LHCN-M2 (cell line): Measurements from ENCODE around the gene PLA2G4F. TPM values are rescaled to one million over a fixed set of nuclear protein-coding genes. Genes with fewer than 3 reads are reported as not detected.

Experiments
- DNase-seq: peaks from one replicate; pipeline ENCODE4 v3.0.0-alpha.2; 2012; ENCODE audit warnings: low read depth
- total RNA-seq: library from RNA; depleted of rRNA; stranded (reverse); fragments of >200 nt; gene quantifications from 2 replicates; pipeline ENCODE4 v1.2.3, GENCODE V29; 2014

PLA2G4F gene
- total RNA-seq, 1 experiment from 2014 or later = not detected

DNA sequence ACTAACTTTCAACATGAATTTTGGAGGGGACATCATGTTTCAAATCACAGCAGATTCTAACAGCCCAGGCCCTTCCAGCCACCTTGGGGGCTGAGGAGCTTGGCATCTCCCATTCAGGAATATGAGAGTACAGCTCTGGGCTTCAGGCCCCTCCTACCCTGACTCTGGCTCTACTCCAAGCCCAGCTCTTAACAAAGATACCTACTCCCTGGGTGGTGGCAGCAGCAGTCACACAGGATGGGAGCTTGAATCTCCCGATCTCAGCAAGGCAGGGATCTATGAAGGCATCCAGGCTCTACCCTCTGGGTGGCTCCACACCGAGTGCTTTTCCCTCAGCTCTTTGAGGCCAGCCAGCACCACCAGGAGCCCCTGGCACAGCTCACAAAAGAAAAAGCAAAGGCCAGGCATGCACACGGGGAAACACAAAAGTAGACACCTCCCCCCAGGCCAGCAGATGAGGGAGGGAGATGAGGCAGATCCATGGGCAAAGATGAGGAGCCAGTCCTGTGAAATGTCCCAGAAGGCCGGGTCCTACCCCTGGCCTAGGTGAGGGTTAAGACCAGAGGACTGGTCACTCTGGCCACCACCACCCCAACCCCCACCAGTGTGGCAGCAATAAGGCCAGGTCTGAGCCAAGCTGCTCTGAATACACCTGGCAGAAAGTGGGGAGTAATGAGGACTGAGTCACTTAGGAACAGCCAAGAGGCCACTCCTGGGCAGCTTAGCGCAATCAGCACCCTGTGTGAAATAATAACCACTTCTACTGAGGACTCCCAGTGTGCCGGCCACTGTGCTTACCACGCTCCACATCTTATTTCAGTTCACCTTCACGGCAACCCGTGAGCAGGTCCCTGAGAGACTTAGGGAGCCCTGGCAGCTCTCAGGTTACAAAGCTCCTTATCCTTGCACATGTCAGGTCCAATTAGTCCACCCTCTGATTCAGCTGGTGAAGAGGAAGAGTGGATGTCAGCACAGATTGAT, 24.3 kb downstream of the PLA2G4F start:
- no peak for DNase-seq

GRCh38 chr15:42131006-42131405, 25.4 kb downstream of the PLA2G4F start:
- no peak for DNase-seq

GRCh38 chr15:42130246-42130986, 26.0 kb downstream of the PLA2G4F start:
- DNase-seq = no peak

DNA sequence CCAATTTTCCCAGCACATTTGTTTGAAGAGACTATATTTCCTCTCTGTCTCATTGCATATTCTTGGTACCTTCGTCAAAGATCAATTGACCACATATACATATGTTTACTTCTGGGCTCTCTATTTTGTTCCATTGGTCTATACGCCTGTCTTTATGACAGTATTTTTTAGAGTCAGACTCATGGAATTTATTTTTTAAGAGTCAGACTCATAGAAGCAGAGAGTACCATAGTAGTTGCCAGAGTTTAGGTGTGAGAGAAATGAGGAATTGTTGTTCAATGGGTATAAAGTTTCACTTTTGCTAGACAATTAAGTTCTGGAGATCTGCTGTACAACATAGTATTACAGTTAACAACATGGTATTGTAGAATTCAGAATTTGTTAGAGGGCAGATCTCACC, 27.1 kb downstream of the PLA2G4F start:
- DNase-seq = no peak

- no peak for DNase-seq
These were observed 28.0 kb downstream of the PLA2G4F start for GRCh38 chr15:42128476-42128875.

- DNase-seq = no peak
These were observed 32.9 kb downstream of the PLA2G4F start for GRCh38 chr15:42123546-42123945.

- no peak for DNase-seq
These were observed 34.8 kb downstream of the PLA2G4F start for GRCh38 chr15:42121682-42122081.

DNA sequence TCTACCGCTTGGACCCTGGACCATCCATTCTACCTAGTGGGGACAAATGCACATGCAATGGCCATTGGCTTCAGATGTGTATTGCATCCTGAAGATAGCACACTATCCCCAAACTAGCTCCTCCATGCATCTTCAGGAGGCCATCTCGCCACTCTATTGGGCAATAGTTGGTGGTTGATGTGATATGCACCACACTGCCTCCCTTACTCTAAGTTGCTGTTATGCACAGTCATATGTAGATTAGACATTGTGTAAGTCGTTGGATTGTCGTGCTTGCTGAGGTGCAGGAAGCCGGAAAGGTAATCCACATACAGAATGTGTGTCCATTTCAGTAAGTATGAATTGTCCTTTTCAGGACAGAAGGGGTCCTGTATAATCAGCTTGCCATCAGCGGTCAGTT, 35.4 kb downstream of the PLA2G4F start:
- DNase-seq = no peak

DNA sequence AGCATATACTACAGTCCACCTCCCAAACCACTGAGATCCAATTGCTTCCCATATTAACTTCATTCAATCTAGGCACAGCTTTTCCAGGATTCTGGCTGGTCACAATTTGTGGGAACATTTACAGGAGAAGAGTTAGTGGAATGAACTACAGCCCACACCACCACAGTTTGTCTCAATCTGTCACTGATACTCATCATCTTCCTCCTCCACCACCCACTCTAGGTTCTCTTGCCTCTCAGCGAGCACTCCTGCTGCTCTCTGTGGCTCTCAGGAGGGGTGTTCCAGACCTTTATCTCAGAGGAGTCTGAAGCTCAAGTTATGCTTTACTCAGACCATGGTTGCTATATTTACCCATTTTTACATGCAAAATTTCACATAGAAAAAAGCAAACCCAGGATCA, 36.2 kb downstream of the PLA2G4F start:
- no peak for DNase-seq

DNA sequence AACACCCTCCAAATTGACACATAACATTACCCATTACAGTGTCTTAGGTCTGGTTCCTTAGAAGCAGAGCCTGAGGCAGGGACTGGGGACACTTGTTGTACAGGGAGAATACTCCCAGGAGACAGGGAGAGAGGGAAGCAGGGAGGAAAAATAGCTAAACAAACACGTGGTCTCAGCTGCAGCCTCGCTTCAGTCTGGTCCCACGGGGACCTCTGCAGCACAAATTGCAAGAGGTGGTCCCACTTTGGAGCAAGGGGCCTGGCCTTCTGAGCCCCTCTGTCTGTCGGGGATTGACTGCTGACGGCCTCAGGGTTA, 37.0 kb downstream of the PLA2G4F start:
- DNase-seq = no peak

- DNase-seq = peak; percentile 12
These were observed 37.6 kb downstream of the PLA2G4F start for GRCh38 chr15:42118650-42119445.

- DNase-seq = no peak
These were observed 44.5 kb downstream of the PLA2G4F start for GRCh38 chr15:42111924-42112323.

GRCh38 chr15:42110367-42110766, 46.1 kb downstream of the PLA2G4F start:
- DNase-seq = no peak

DNA sequence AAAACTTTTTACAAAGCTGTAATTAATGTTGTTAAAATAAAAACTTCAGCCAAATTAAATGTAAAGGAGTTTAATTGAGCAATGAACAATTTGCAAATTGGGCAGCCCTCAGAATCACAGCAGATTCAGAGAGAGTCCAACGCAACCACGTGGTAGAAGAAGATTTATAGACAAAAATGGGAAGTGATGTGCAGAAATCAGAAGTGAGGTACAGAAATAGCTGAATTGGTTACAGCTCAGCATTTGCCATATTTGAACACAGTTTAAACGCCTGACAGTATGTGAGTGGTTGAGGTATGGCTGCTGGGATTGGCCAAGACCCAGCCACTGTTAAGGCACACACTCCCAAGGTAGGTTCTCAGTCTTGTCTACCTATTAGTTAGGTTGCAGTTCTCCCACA, 47.6 kb downstream of the PLA2G4F start:
- no peak for DNase-seq

GRCh38 chr15:42108189-42108588, 48.2 kb downstream of the PLA2G4F start:
- peak; percentile 39 for DNase-seq

DNA sequence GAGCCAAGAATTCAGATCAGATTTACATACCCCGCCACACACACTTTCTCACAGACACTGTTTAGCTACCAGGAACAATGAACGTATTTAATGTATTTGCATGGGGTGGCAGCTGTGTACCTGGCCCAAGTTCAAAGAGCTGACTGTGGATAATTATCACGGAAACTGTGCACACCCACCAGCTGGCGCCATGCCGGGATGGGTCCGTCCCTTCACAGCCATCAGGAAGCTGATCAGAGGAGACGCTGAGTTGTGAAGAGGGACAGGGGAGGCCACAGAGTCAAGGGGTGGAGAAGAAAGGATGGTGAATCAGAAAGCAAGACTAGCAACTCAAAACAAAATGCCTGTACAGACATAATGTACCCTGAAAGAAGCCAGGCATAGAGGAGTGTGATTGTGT, 49.0 kb downstream of the PLA2G4F start:
- DNase-seq = peak; percentile 19

DNA sequence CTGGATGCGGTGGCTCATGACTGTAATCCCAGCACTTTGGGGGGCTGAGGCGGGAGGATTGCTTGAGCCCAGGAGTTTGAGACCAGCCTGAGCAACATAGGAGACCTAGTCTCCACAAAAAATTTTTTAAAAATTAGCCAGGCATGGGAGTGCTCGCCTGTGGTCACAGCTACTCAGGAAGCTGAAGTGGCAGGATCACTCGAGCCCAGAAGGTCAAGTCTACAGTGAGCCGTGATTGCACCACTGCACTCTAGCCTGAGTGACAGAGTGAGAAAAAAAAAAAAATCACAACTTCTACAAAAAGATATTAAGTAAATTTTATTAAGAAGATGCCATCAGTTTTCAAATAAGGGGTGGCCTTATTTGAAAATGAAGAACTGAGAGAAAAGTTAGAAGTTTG, 50.1 kb downstream of the PLA2G4F start:
- no peak for DNase-seq

DNA sequence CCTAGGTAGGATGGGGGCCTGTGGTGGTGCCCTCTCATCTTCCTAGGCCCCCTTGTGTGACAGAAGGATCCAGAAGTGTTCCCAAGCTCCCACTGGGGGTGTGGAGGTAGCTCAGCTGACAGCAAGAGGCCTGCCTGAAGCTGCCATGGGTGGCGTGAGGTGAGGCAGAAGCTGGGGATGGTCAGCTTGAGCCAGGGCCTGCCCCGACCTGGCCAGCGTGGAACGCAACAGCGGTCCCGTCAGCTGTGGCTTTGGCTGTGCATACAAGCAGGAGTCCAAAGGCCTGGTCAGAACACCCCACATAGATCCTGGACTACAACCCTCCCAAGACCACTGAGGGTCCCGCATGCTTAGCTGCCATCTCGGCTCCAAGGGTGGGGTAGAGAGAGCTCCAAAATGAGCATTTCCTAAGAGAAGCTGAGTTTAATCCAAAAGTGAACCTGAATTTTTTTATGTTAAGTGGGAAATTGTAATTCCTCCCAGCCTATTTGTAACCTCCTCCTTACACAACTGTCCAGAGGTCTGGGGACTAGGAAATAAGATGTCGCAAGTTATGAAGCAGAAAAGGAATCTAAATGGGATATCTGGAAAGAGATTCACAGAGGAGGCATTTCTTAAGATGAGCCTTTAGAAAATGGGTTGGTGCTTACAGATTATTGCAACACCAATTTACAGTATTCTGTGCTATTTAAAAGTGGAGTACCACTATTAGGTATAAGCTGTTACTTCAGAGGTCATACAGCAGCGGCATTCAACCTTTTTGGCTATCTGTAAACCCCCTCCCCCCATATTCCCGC, 52.1 kb downstream of the PLA2G4F start:
- peak; percentile 11 for DNase-seq

DNA sequence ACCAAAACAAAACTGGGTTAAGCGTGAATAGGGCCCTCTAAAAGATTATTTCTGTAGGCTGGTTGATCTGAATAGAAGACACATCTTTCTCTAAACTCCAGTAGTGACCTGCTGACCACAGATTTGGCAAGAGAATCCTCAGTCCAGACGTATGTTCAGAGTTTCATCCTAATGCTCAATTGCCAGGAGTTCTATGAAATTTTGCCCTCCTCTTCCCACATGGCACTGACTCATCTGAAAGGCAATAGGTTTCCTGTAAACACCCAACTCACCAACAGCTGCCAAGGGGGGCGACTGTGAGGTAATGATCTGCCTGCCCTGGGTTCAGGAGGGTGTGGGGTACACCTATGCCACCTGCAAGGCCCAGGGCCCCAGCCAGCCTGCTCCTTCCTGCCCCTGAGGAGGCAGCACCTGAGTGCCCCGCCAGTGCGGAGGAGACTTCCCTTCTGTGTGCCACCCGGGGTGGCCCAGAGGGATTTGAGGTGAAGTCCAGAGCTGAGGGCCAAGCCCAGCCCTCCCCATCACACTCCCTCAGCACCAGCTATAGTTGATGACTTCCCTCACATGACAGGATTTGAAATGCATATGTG, 53.7 kb downstream of the PLA2G4F start:
- DNase-seq = peak; percentile 78

GRCh38 chr15:42101861-42102260, 54.6 kb downstream of the PLA2G4F start:
- DNase-seq = peak; percentile 48
